Measurements from ENCODE around the gene ZNF599.

GRCh38 chr19:34713262-34713637, 59.8 kb downstream of the ZNF599 start:
- TF ChIP-seq, protein P1, sequence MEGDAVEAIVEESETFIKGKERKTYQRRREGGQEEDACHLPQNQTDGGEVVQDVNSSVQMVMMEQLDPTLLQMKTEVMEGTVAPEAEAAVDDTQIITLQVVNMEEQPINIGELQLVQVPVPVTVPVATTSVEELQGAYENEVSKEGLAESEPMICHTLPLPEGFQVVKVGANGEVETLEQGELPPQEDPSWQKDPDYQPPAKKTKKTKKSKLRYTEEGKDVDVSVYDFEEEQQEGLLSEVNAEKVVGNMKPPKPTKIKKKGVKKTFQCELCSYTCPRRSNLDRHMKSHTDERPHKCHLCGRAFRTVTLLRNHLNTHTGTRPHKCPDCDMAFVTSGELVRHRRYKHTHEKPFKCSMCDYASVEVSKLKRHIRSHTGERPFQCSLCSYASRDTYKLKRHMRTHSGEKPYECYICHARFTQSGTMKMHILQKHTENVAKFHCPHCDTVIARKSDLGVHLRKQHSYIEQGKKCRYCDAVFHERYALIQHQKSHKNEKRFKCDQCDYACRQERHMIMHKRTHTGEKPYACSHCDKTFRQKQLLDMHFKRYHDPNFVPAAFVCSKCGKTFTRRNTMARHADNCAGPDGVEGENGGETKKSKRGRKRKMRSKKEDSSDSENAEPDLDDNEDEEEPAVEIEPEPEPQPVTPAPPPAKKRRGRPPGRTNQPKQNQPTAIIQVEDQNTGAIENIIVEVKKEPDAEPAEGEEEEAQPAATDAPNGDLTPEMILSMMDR (IDR thresholded peaks at IDR 0.05): no peak
- TF ChIP-seq EZH2 (IDR thresholded peaks at IDR 0.05; ENCODE audit: borderline replicate concordance, insufficient read depth, low read depth, low read length, poor library complexity, severe bottlenecking): no peak
